ENCODE results near the gene C10orf71.

Gene C10orf71

DNA sequence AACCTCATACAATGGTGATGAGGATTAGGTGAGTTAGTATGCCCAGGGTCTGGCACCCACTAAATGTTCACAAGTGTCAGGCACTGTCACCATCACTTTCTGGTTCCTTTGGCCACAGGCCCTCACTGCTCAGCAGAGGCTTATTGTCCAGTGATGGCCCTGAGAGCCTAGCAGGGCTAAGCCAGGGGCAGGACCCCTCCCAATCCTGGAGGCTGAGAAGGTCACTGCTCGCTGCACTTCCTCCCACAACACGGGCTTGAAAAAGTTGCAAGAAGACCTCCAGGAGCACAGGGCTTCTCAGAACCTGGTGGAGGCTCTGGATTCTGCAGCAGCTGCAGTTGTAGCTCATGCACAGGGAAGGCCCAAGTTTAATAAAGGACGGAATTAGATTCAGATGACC lies 48.9 kb downstream of the C10orf71 start:
- DNase-seq, result no peak

DNA sequence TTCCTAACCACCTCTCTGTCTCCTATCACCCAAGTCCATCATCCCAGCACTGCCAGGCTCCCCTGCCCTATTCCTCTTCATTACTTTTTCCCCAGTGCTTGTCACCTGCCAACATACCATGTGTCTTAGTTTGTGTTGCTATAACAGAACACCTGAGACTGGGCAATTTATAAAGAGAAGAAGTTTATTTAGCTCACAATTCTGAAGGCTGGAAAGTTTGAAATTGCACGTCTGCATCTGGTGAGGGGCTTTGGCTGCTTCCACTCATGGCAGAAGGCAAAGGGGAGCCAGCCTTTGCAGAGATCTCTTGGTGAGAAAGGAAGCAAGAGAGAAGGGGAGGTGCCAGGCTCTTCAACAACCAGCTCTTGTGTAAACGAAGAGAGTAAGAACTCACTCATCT lies 49.6 kb downstream of the C10orf71 start:
- no peak for DNase-seq

- DNase-seq, result no peak
Observed at GRCh38 chr10:49349390-49349789, 50.4 kb downstream of the C10orf71 start.

DNA sequence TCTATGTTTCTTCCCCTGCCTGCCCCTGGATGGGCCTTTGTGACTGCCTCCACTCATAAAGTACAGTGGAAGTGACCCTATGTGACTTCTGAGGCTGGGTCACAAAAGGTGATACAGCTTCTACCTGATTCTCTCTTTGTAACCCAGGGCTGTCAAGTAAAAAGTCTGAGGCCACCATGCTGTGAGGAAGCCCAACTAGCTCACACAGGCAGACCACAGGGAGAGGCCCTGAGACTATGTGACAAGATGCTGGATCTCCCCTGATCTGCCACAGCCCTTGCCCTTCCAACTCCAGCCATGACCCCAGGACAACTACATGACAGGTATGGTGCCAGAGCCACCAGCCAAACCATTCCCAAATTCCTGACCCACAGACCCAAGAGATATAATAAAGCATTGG lies 51.2 kb downstream of the C10orf71 start:
- no peak for DNase-seq

- DNase-seq, result no peak
Observed at GRCh38 chr10:49350846-49351532, 52.0 kb downstream of the C10orf71 start.

DNA sequence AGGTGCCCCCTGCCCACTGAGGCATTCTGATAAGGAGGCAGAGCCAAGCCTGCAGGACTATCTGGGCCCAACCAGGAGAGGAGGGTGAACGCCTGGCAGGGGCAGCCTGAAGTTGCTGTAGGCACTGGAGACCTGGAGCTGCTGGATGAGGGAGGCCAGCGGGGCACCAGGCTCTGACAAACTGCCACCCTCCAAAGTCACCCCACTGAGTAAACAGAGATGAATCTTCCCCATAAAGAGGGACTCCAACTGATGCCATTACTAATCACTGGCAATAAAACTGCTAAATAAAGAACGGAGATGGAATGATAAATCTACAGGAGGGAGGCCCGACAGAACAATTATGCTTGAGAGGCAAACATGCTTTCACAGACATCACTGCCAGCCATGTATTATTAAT lies 52.7 kb downstream of the C10orf71 start:
- no peak for DNase-seq

- no peak for DNase-seq
Observed at GRCh38 chr10:49352323-49352722, 53.4 kb downstream of the C10orf71 start.

DNA sequence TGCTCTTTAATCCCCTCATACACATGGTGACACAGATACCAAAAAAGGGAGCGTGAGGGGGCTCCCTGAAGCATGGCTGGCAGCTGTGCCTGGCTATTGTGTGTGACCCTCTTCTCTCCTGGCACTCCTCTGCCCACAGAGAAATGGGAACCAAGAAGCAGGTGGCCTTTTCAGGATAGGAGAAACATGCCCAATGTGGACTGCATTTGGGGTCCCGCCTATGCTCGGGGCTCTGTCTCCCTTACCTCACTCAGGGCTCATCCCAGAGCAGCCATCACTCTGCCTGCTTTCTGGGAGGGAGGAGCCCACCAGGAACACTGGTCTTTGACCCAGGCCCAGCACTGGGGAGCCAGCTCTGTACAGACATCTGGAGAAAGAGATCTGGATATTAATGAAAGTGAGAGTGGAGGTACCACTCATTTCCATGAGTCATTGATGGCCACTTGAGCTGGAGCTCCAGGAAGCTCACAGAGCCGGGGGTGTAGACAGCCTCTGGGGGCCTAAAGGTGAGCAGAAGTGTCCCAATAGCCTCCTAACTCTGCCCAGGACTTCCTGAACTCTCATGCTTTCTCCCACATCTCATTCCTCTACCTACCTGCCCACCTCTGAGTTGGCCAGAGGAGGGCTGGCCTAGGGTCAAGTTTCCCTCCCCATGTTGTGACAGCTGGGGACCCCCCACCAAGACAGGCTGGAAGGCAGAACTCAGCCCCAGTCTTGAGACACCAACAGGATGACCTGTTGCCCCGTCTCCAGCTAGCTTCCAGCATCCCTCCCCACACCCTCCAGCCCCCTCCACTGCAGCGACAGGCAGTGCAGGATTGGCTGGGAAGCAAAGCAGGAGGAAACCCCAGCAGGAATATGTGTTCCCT lies 54.3 kb downstream of the C10orf71 start:
- no peak for DNase-seq

GRCh38 chr10:49353895-49354566 lies 55.1 kb downstream of the C10orf71 start:
- DNase-seq, result no peak

GRCh38 chr10:49354593-49354992 lies 55.6 kb downstream of the C10orf71 start:
- no peak for DNase-seq

DNA sequence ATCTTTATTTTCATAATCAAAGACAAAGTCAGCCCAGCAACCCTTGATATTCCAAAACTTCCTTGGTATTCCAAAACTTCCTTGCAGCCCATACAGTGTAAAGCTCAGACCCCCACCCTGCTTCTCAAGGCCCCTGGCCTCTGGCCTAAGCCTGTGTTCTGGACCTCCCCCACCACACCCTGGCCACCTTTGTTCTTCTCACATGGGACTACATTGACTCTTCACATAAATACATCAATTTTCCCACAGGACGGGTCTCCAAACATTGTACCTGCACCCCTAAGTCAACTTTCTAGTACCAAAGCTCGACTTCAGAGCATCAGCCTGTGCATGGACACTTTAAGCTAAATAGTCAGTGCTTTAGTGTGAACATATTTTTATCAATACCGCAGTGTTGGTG lies 56.3 kb downstream of the C10orf71 start:
- DNase-seq, result no peak

- no peak for DNase-seq
Observed at GRCh38 chr10:49356181-49356580, 57.2 kb downstream of the C10orf71 start.

DNA sequence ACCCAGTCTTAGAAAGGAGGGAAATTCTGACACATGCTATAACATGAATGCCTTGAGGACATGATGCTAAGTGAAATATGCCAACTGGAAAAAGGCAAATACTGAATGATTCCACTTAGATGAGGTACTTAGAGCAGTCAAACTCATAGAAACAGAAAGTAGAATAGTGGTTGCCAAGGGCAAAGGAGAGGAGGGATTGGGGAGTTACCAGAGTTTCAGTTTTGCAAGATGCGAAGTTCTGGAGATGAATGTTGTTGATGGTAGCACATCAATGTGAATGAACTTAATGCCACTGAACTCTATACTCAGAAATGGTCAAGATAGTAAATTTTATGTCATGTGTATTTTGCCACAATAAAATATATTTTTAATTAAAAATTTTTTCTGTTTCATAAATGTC lies 58.0 kb downstream of the C10orf71 start:
- no peak for DNase-seq

GRCh38 chr10:49357910-49358309 lies 58.9 kb downstream of the C10orf71 start:
- DNase-seq, result no peak

DNA sequence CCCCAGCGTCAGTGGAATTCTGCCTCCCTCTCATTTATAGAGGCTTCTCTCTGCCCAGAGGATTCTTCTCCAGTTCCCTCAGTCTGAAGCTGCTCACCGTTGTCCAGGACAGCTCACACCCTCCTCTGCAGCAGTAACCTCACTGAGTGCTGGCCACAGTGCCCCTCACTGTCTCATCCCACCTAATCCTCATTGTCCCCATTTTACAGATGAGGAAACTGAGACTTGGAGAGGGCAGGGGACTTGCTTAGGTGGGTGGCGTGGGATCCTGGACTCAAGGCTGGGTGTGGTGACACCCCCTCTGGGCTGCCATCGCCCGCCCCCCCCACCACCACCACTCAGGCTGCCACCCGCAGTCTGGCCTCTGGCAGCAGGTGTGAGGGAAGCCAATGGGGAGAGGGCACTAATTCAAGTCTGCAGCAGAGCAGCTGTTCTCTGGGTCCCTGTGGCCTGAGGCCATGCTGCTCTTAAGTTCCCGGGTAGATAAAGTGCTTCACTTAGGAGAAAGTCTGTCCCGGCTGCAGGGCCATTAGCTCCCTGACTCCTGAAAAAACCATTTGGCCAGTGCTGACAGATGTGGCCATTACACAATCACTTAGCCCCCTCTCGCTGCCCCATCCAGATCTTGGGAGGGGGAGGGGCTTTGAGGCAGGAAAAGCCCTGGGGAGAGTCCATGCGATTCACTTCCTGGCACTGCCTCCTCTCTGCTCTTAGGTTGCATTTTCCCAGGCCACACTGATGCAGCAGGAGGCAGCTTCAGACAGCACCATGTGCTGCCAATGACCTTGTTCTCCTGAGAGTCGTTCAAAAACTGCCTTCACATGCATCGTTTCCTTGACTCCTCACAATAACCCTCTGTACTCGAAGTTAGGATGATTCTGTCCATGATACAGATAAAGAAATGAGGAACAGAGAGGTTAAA lies 60.6 kb downstream of the C10orf71 start:
- DNase-seq, result no peak

GRCh38 chr10:49360271-49361177 lies 61.6 kb downstream of the C10orf71 start:
- DNase-seq, result no peak

GRCh38 chr10:49361178-49361554 lies 62.2 kb downstream of the C10orf71 start:
- no peak for DNase-seq

GRCh38 chr10:49361735-49362568 lies 63.0 kb downstream of the C10orf71 start:
- no peak for DNase-seq

GRCh38 chr10:49362596-49363260 lies 63.8 kb downstream of the C10orf71 start:
- DNase-seq, result no peak
